ENCODE results near the gene TRIP13.
A peak's percentile ranks its signal among the peaks of the same experiment; 100 is the strongest.
"Not testable (repeated sequence)": the region's sequence is repeated elsewhere in the genome, so short reads cannot be mapped to it uniquely, and the experiment has no call there.

Gene TRIP13

GRCh38 chr5:892394-893136 is at the start of gene TRIP13, which contains the start of gene BRD9:
Gene TRIP13, plus strand, starts transcription at chr5:892884. Its CDS starts 115 bp downstream, at chr5:892999.
Gene BRD9, minus strand, starts transcription at chr5:892801. Its CDS starts 144 bp downstream, at chr5:892657.
- peak; percentile 79 for DNase-seq

GRCh38 chr5:843371-843770 is 49.3 kb upstream of the TRIP13 start:
- DNase-seq = not testable (repeated sequence)

GRCh38 chr5:843926-844325 is 48.8 kb upstream of the TRIP13 start:
- not testable (repeated sequence) for DNase-seq

GRCh38 chr5:844426-844825 is 48.3 kb upstream of the TRIP13 start:
- not testable (repeated sequence) for DNase-seq

- DNase-seq = not testable (repeated sequence)
Measured at GRCh38 chr5:845031-845675, 47.5 kb upstream of the TRIP13 start.

- not testable (repeated sequence) for DNase-seq
Measured at GRCh38 chr5:845676-846601, 46.7 kb upstream of the TRIP13 start.

GRCh38 chr5:846602-847091 is 46.0 kb upstream of the TRIP13 start:
- DNase-seq = peak; percentile 17

GRCh38 chr5:847212-847611 is 45.5 kb upstream of the TRIP13 start:
- DNase-seq = not testable (repeated sequence)

GRCh38 chr5:847736-848135 is 44.9 kb upstream of the TRIP13 start:
- DNase-seq = not testable (repeated sequence)

GRCh38 chr5:848671-849111 is 44.0 kb upstream of the TRIP13 start:
- DNase-seq = no peak

GRCh38 chr5:849651-850301 is 42.9 kb upstream of the TRIP13 start:
- no peak for DNase-seq

GRCh38 chr5:850511-851006 is 42.1 kb upstream of the TRIP13 start, which contains the start of gene ZDHHC11:
Gene ZDHHC11, minus strand, starts transcription at chr5:850986. Its CDS starts 384 bp downstream, at chr5:850602.
- DNase-seq = no peak

- DNase-seq = no peak
Measured at GRCh38 chr5:851076-851475, 41.6 kb upstream of the TRIP13 start.

GRCh38 chr5:851553-851952 is 41.1 kb upstream of the TRIP13 start:
- DNase-seq = no peak

GRCh38 chr5:852018-852417 is 40.7 kb upstream of the TRIP13 start:
- no peak for DNase-seq

GRCh38 chr5:852431-853401 is 40.0 kb upstream of the TRIP13 start:
- no peak for DNase-seq

- not testable (repeated sequence) for DNase-seq
Measured at GRCh38 chr5:853416-854090, 39.1 kb upstream of the TRIP13 start.

- DNase-seq = no peak
Measured at GRCh38 chr5:854217-854616, 38.5 kb upstream of the TRIP13 start.

GRCh38 chr5:854966-855743 is 37.5 kb upstream of the TRIP13 start:
- DNase-seq = no peak

Measured in activated CD4-positive, alpha-beta T cell treated with anti-CD3 and anti-CD28 coated beads, Interleukin-2, amount 50 U/mL, for 1 hour (primary cell).